Mesodermal cell (in vitro differentiated cells): ENCODE measurements around the gene SLC25A30.

Experiments
- H3K27ac ChIP-seq: 2 replicates; pipeline ENCODE4 v1.7.0; 2013; ENCODE audit warnings: mild to moderate bottlenecking, low read depth, low read length, moderate library complexity; ENCODE audit not compliant: severe bottlenecking
- H3K36me3 ChIP-seq: 2 replicates; pipeline ENCODE4 v1.7.1; 2013; ENCODE audit warnings: mild to moderate bottlenecking, low read length, moderate library complexity; ENCODE audit not compliant: control insufficient read depth, insufficient read depth
- H3K4me1 ChIP-seq: one replicate; pipeline ENCODE4 v1.7.1; 2013; ENCODE audit warnings: mild to moderate bottlenecking, low read length; ENCODE audit not compliant: insufficient read depth, control insufficient read depth, poor library complexity, severe bottlenecking
- H3K4me3 ChIP-seq: 2 replicates; pipeline ENCODE4 v1.7.0; 2013; ENCODE audit warnings: low read length, control low read depth, mild to moderate bottlenecking; ENCODE audit not compliant: insufficient read depth, poor library complexity, severe bottlenecking; ENCODE audit errors: extremely low read depth
- H3K9me3 ChIP-seq: 2 replicates; pipeline ENCODE4 v1.7.1; 2013; ENCODE audit warnings: mild to moderate bottlenecking, low read length, moderate library complexity; ENCODE audit not compliant: control insufficient read depth
- WGBS, 2 experiments: methylation state at CpG; one replicate each; pipeline ENCODE4 v1.1.5; 2013; ENCODE audit warnings: missing lambda C conversion rate in 2 of 2; ENCODE audit not compliant: insufficient coverage in 2 of 2; 5-methylcytosine and 5-hydroxymethylcytosine counted together

The SLC25A30 gene

DNA sequence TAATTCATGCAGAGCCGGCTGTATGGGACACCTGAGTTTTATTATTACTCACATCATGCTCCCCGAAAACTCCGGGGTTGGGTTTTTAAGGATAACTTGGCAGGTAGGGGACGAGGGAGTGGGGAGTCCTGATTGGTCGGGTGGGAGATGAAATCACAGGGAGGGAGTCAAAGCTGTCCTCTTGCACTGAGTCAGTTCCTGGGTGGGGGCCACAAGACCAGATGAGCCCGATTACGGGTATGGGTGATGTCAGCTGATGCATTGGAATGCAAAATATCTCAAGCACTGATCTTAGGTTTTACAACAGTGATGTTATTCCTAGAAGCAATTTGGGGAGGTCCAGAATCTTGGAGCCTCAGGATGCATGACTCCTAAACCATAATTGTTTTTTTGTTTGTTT, 28.0 kb upstream of the SLC25A30 start:
- Histone ChIP-seq H3K4me3 (no peak overlapping the region), H3K36me3 (no peaks in the 10 kb centered on the region), H3K9me3 (no peaks in the 10 kb centered on the region), H3K4me1 (peaks cover 12% of the 10 kb centered on the region), H3K27ac (no peak overlapping the region)
- 77 to 94% methylated on average over 4 to 6 of the region's 7 CpGs for WGBS, 2 experiments

DNA sequence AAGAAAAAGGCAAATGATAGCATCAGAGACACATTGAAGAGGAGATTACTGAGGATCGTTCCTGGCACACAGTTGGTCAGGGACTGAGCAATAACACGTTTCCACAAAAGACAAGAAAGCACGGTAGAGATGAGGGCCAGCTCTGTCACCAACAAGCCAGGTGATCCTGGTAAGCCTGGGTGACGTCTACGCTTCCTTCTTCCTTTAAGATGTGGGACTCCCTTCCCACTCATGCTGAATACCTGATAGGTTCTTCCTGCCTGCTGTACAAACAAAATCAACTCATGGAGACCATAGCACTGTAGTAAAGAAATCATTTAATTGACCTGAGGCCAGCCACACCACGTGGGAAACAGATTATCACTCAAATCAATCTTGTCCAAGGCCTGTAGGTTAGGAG, 26.9 kb upstream of the SLC25A30 start:
- no peak overlapping the region for H3K4me3 ChIP-seq
- no peaks in the 10 kb centered on the region for H3K36me3 ChIP-seq
- no peaks in the 10 kb centered on the region for H3K9me3 ChIP-seq
- 87 to 93% methylated on average over 5 of the region's 6 CpGs for WGBS, 2 experiments
- peaks cover 17% of the 10 kb centered on the region for H3K4me1 ChIP-seq
- H3K27ac ChIP-seq: no peak overlapping the region

DNA sequence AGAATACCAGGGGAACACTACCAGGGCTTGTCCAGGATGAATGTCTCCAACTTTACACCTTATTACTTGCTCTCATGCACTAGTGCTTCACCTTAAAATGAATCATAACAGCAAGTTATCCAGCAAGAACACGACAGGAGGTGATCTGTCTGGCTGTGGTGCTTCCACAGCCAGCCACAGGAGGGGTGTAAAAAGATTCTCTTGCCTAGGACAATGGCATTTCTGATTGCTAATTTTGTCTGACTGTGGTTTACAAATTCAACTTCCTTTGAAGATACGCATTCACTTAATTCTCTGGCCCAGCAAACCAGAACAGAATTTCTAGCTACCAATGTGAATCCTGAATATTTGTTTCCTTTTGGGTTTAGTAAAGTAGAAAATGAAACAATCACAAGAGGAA, 23.5 kb upstream of the SLC25A30 start:
- H3K4me3 ChIP-seq: no peak overlapping the region
- peaks cover 17% of the 10 kb centered on the region for H3K4me1 ChIP-seq
- 48 to 100% methylated on average over 1 to 2 of the region's 2 CpGs for WGBS, 2 experiments
- H3K36me3 ChIP-seq: no peaks in the 10 kb centered on the region
- no peak overlapping the region for H3K27ac ChIP-seq
- no peaks in the 10 kb centered on the region for H3K9me3 ChIP-seq

DNA sequence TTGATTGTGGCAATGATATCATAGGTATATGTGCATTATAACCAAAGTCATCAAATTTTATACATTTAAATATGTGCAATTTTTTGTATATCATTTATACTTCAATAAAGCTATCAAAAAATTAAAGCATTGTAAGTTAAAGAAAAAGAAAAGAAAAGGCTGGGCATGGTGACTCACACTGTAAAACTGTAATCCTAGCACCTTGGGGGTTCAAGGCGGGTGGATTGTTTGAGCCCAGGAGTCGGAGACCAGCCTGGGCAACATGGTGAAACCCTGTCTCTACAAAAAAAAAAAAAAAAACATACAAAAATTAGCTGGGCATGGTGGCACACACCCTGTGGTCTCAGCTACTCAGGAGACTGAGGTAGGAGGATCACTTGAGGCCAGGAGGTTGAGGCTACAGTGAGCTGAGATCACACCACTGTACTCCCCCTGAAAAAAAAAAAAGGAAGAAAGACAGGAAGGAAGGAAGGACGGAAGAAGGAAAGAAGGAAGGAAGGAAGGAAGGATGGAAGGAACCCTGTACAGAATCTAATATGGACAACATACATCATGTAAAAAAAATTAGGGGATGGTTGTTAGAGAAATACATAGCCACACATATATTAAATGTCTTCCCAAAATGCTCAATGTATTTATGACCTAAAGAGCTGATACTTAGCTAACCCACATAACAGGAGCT, 21.7 kb upstream of the SLC25A30 start:
- no peak overlapping the region for H3K4me3 ChIP-seq
- H3K4me1 ChIP-seq: peaks cover 12% of the 10 kb centered on the region
- WGBS, 2 experiments: no CpG with 5 or more reads among the region's 3 CpGs
- H3K27ac ChIP-seq: no peak overlapping the region
- H3K36me3 ChIP-seq: no peaks in the 10 kb centered on the region
- H3K9me3 ChIP-seq: no peaks in the 10 kb centered on the region

DNA sequence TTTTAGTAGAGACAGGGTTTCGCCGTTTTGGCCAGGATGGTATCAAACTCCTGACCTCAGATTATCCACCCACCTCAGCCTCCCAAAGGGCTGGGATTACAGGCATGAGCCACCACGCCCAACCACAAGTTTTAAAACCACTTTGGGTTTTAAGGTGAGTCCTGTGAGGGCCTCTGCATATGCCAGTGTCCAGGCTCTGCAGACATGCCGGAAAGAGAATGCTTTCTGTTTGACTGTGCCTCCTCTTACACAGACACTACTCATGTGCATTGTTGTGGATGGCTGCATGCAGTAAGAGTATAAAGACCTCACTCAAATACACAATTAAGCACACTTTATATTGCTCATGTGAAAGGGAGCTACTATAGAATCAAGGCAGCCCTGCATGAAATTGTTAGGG, 20.8 kb upstream of the SLC25A30 start:
- H3K36me3 ChIP-seq: no peaks in the 10 kb centered on the region
- WGBS, 2 experiments: 100% methylated on average over 1 to 3 of the region's 4 CpGs
- no peaks in the 10 kb centered on the region for H3K9me3 ChIP-seq
- no peak overlapping the region for H3K27ac ChIP-seq
- H3K4me1 ChIP-seq: peaks cover 12% of the 10 kb centered on the region
- no peak overlapping the region for H3K4me3 ChIP-seq

DNA sequence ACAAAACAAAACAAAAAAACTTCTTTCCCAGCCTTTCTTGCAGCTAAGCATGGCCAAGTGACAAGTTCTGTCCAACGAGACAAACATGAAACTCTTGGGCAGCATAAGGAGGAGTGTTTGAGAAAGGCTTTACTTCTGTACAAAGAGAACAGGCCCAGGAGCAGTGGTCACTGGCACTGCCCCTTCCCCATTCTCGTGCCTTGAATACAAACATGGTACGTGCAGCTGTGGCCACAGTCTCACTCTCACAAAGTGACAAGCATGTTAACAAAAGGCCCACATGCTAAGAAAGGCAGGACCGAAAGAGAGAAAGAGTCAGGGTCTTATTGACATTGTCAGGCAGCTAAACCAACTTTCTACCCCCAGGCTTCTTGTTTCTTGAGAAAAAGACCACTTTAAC, 19.8 kb upstream of the SLC25A30 start:
- no peak overlapping the region for H3K27ac ChIP-seq
- 86 to 100% methylated on average over 4 of the region's 4 CpGs for WGBS, 2 experiments

DNA sequence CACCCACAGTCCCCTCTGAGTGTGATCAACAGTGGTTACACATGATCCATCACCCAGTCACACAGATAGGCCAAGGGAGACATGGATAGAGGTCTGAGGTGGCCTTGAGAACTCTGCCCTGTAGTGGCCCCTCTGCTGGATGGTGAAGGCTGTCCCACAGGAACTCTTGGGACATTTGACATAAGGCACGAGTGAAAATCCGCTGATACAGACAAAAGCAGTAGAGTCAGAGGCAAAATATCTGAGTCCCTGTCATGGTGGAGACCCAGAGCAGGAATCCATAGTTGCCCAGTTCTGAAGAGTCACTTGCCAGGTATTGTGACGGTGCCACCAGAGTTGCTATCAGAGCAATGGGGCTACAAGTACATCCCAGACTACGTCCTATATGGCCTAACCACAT, 18.8 kb upstream of the SLC25A30 start:
- Histone ChIP-seq H3K4me1 (peaks cover 12% of the 10 kb centered on the region), H3K27ac (no peak overlapping the region), H3K9me3 (no peaks in the 10 kb centered on the region), H3K4me3 (no peak overlapping the region), H3K36me3 (no peaks in the 10 kb centered on the region)
- WGBS, 2 experiments: 91 to 98% methylated on average over 3 to 4 of the region's 4 CpGs

More for the DNA sequence above, 19.8 kb upstream of the SLC25A30 start:
- no peak overlapping the region for H3K4me3 ChIP-seq
- H3K4me1 ChIP-seq: peaks cover 12% of the 10 kb centered on the region
- no peaks in the 10 kb centered on the region for H3K9me3 ChIP-seq
- no peaks in the 10 kb centered on the region for H3K36me3 ChIP-seq

DNA sequence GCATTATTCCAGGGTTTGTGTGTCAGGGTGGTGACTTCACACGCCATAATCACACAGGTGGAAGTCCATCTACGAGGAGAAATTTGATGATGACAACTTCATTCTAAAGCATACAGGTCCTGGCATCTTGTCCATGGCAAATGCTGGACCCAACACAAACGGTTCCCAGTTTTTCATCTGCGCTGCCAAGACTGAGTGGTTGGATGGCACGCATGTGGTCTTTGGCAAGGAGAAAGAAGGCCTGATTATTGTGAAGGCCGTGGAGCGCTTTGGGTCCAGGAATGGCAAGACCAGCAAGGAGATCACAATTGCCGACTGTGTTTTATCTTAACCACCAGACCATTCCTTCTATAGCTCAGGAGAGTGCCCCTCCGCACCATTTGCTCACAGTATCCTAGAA, 18.2 kb upstream of the SLC25A30 start:
- H3K4me1 ChIP-seq: peaks cover 6% of the 10 kb centered on the region
- no peak overlapping the region for H3K4me3 ChIP-seq
- H3K9me3 ChIP-seq: no peaks in the 10 kb centered on the region
- H3K27ac ChIP-seq: no peak overlapping the region
- 81 to 88% methylated on average over 7 to 9 of the region's 9 CpGs for WGBS, 2 experiments
- H3K36me3 ChIP-seq: no peaks in the 10 kb centered on the region

DNA sequence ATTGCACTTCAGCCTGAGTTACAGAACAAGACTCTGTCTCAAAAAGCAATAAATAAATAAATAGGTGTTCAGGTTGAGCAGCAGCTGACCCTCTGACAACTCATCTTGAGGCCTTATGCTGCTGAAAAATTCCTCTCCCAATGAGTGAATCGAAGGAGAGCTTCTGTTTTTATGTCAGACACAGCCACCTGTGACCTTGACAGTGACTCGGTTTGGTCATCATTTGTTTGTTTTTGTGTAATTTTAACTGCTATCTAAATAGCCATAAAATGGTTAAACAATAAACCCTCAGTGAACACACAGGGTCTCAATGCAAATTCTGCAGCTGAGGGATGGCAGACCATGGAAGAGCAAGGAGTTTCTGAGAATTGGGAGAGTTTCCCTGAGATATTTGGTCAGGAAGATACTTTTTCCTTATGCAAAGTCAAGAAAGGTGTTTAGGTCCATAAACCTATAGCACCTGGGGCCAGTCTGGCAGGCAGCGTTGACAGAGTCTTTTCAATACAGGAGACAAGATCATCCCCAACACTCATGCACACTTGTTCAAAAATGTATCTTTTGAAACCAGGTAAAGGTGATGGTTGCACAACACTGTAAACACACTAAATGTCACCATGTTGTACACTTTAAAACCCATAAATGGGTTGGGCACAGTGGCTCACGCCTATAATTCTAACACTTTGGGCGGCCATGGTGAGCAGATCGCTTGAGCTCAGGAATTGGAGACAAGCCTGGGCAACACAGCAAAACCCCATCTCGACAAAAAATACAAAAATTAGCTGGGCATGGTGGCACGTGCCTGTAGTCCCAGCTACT, 16.6 kb upstream of the SLC25A30 start:
- Histone ChIP-seq H3K9me3 (no peaks in the 10 kb centered on the region), H3K36me3 (no peaks in the 10 kb centered on the region), H3K4me1 (no peaks in the 10 kb centered on the region), H3K4me3 (no peak overlapping the region), H3K27ac (no peak overlapping the region)
- 90 to 92% methylated on average over 4 to 6 of the region's 8 CpGs for WGBS, 2 experiments

DNA sequence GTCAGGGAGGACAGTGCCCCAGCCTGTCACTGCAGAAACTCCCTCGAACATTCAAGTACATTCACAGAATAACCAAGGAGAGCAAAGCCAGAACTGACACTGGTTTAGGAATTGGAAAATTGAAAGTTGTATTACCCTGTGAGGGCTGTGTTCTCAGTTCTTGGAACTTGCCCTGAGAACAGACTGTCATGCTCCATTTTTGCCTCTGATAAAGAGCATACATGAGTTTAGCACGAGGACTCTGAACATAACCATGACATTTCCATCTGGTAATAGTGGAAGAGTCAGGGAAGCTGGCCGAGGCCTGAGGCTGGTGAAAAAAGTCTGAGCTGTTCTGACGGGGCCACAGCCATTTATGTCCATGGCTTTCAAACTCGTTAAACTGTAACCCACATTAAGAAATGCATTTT, 15.2 kb upstream of the SLC25A30 start:
- Histone ChIP-seq H3K4me1 (no peaks in the 10 kb centered on the region), H3K9me3 (no peaks in the 10 kb centered on the region), H3K27ac (no peak overlapping the region), H3K4me3 (no peak overlapping the region), H3K36me3 (no peaks in the 10 kb centered on the region)
- 89 to 90% methylated on average over 2 to 4 of the region's 5 CpGs for WGBS, 2 experiments
